GM12864 (cell line): Measurements from ENCODE around the gene ANKS6.

Experiments used
- DNase-seq: peaks from one replicate; pipeline ENCODE4 v3.0.0-alpha.2; 2011; ENCODE audit warnings: low read depth
- H3K4me3 ChIP-seq: 2 replicates; pipeline ENCODE4 v1.5.1; 2011; ENCODE audit warnings: mild to moderate bottlenecking, low read depth, low read length, control low read depth
- CTCF ChIP-seq: IDR thresholded peaks from 2 replicates; pipeline ENCODE4 v1.5.1; 2011; ENCODE audit warnings: low read depth, mild to moderate bottlenecking, moderate library complexity, low read length, control low read depth, inconsistent platforms; ENCODE audit errors: missing control alignments

The ANKS6 gene

GRCh38 chr9:98837516-98837915, 41.2 kb upstream of the ANKS6 start:
- DNase-seq = no peak
- no peak for TF ChIP-seq CTCF
- no peak overlapping the region for H3K4me3 ChIP-seq

- no peak overlapping the region for H3K4me3 ChIP-seq
- DNase-seq = no peak
- TF ChIP-seq CTCF = no peak
These were observed 39.9 kb upstream of the ANKS6 start for GRCh38 chr9:98836206-98836605.

GRCh38 chr9:98834386-98834785, 38.0 kb upstream of the ANKS6 start:
- no peak for TF ChIP-seq CTCF
- H3K4me3 ChIP-seq = no peak overlapping the region
- DNase-seq = no peak

- TF ChIP-seq CTCF = no peak
- no peak overlapping the region for H3K4me3 ChIP-seq
- no peak for DNase-seq
These were observed 37.0 kb upstream of the ANKS6 start for GRCh38 chr9:98833090-98833956.

- TF ChIP-seq CTCF = no peak
- DNase-seq = no peak
- H3K4me3 ChIP-seq = no peak overlapping the region
These were observed 36.4 kb upstream of the ANKS6 start for GRCh38 chr9:98832768-98833089.

- H3K4me3 ChIP-seq = no peak overlapping the region
- TF ChIP-seq CTCF = no peak
- DNase-seq = no peak
These were observed 35.3 kb upstream of the ANKS6 start for GRCh38 chr9:98831696-98832095.

- TF ChIP-seq CTCF = no peak
- DNase-seq = no peak
- H3K4me3 ChIP-seq = no peak overlapping the region
These were observed 34.2 kb upstream of the ANKS6 start for GRCh38 chr9:98830554-98830953.
